Astrocyte (in vitro differentiated cells and primary cell): ENCODE results near the gene BCL2.

Experiments
- CTCF ChIP-seq: IDR thresholded peaks from 2 replicates; pipeline ENCODE4 v1.5.1; 2011; ENCODE audit warnings: low read depth, mild to moderate bottlenecking, inconsistent platforms, low read length, moderate library complexity; ENCODE audit not compliant: insufficient read depth
- EZH2 ChIP-seq: IDR thresholded peaks from 2 replicates; pipeline ENCODE4 v1.6.1; 2012; ENCODE audit warnings: mild to moderate bottlenecking, low read length, inconsistent platforms; ENCODE audit not compliant: insufficient read depth

- TF ChIP-seq EZH2 (no peak), CTCF (no peak)
Measured at GRCh38 chr18:63321291-63321690, 1.7 kb upstream of the BCL2 start.
